Activated CD4-positive, alpha-beta T cell treated with anti-CD3 and anti-CD28 coated beads for 4 hours (primary cell): ENCODE results near the gene SLC13A5.

Experiments
- DNase-seq, 2 donors: peaks; one replicate each; pipeline ENCODE4 v3.0.0-alpha.2; 2020

SLC13A5 gene

DNA sequence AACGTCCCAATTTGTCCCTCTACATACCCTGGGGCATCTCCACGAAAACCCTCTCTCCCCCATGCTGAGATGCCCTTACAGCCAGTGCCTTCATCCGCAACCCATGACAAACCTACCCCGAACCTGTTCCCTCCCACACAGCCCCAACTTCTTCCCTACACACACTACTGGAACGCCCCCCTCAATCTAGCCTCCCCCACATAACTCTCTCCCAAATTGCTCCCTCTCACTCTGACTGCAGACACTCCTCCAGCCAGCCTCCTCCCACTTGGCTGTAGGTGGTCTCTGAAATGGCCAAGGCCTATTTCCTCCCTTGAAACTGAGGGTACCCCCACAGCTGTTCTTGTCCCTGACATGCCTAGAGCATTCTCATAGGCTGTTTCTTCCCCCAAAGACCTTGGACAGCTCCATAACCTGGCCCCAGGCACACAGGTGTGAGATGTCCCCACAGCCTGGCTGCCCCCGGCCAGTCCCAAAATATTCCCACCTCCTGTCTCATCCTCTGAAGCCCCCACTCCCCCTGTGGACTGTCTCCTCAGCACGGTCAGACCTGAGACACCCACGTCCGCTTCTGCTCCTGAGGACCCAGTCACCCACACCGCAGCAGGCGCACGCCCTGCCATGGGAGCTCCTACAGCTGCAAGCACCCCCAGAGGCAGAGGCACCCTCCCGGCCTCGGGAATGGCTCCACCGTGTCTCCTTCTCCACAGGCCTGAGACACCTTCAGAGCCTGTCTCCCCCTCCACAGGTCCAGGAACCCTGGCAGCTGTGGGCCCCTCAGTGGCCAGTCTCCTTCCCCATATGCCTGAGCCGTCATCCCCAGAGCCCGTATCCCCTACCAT lies 76.3 kb downstream of the SLC13A5 start:
- DNase-seq, result no peak

DNA sequence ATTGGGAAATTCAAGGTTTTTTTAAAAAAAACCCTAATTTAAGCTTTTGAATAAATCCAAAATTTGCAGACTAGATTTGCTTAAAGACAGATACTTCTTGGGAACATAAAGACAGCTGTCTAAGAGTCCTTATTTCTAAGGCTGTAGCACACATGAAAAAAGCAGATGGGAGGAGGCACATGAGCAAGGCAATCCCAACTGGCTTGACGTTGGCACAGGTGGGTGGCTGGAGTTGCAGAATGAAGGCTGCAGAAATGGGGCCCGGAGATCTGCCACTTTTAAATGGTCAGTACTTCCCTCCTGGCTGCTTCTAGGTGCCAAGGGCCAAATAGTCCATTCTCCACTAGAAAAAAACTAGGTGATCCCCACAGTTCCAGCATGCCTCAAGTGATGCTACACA lies 77.1 kb downstream of the SLC13A5 start:
- DNase-seq, result no peak
